Panc1 (cell line): Measurements from ENCODE around the gene POLR3H. TPM values are rescaled to one million over a fixed set of nuclear protein-coding genes. Genes with fewer than 3 reads are reported as not detected.

Experiments used
- ATAC-seq: fragments of 200-7000 bp; cut with Tn5 transposase; 2 replicates; pipeline ENCODE4 v1.9.1; 2020; ENCODE audit warnings: mild to moderate bottlenecking, moderate library complexity
- BruUV-seq: library from RNA; stranded (reverse); fragments of 400-500 nt; replicated peaks from 2 replicates; lab custom pipeline; 2021; lab: Mats Ljungman, UMichigan
- CTCF ChIA-PET: fragments of 300-600 bp; sonication (Branson Sonifier 250); formaldehyde crosslinking; loops from one replicate; lab custom pipeline; 2022; ENCODE audit warnings: antibody characterized with exemption; lab: Charles Lee
- POLR2A ChIA-PET: fragments of 300-600 bp; sonication (Branson Sonifier 250); formaldehyde crosslinking; loops from one replicate; lab custom pipeline; 2022; ENCODE audit warnings: antibody characterized with exemption; lab: Charles Lee
- DNase-seq: peaks from one replicate; pipeline ENCODE4 v3.0.0-alpha.2; 2010; ENCODE audit warnings: low read depth, low spot score
- H3K27ac ChIP-seq: 2 replicates; pipeline ENCODE4 v1.5.1; 2011; ENCODE audit warnings: mild to moderate bottlenecking, low read length, inconsistent platforms
- H3K27me3 ChIP-seq: fragments of 200-500 bp; sonication (Bioruptor generic); 2 replicates; pipeline ENCODE4 v1.6.0; 2014; ENCODE audit warnings: low read length, inconsistent platforms; ENCODE audit not compliant: control insufficient read depth, insufficient read depth
- H3K36me3 ChIP-seq: fragments of 200-500 bp; sonication (Bioruptor generic); 2 replicates; pipeline ENCODE4 v1.5.1; 2014; ENCODE audit warnings: inconsistent platforms, mild to moderate bottlenecking, low read length, moderate library complexity; ENCODE audit not compliant: control insufficient read depth, insufficient read depth
- H3K4me1 ChIP-seq: 2 replicates; pipeline ENCODE4 v1.5.1; 2011; ENCODE audit warnings: inconsistent platforms, mild to moderate bottlenecking, low read length, moderate library complexity; ENCODE audit not compliant: control insufficient read depth, insufficient read depth
- H3K4me3 ChIP-seq, 2 experiments: 2 replicates each; pipeline ENCODE4 v1.5.1; 2011 to 2012; ENCODE audit warnings: low read depth in 2 of 2, low read length in 2 of 2, mild to moderate bottlenecking in 2 of 2, inconsistent platforms in 1 of 2, moderate library complexity in 1 of 2
- H3K9me3 ChIP-seq: fragments of 200-500 bp; sonication (Bioruptor generic); 2 replicates; pipeline ENCODE4 v1.5.1; 2014; ENCODE audit warnings: low read depth, mild to moderate bottlenecking, inconsistent platforms, low read length, moderate library complexity; ENCODE audit not compliant: control insufficient read depth, insufficient read depth
- CTCF ChIP-seq: fragments of 450-650 bp; IDR thresholded peaks from 2 replicates; pipeline ENCODE4 v1.5.1; 2017; ENCODE audit warnings: mild to moderate bottlenecking
- POLR2AphosphoS5 ChIP-seq: IDR thresholded peaks from 2 replicates; pipeline ENCODE4 v1.6.1; 2012; ENCODE audit warnings: mild to moderate bottlenecking, low read depth, low read length, moderate library complexity
- REST ChIP-seq, 2 experiments: IDR thresholded peaks; 2 replicates each; pipeline ENCODE4 v1.6.1; 2011 to 2012; ENCODE audit warnings: low read depth in 2 of 2, control low read depth in 1 of 2, low read length in 1 of 2, mild to moderate bottlenecking in 1 of 2, moderate library complexity in 1 of 2; ENCODE audit not compliant: insufficient read depth in 1 of 2
- SIN3A ChIP-seq: IDR thresholded peaks from 2 replicates; pipeline ENCODE4 v1.6.1; 2012; ENCODE audit warnings: low read depth, mild to moderate bottlenecking, low read length, moderate library complexity, borderline replicate concordance; ENCODE audit not compliant: insufficient read depth
- TCF7L2 ChIP-seq: IDR thresholded peaks from 2 replicates; pipeline ENCODE4 v1.6.1; 2011; ENCODE audit warnings: mild to moderate bottlenecking, low read depth, low read length, inconsistent platforms
- in situ Hi-C: cut with HindIII; loops from 2 replicates; pipeline ENCODE4 v1.10.0; 2016; ENCODE audit warnings: low sequenced_read_pairs, low pct_unique_long_range_greater_than_20kb
- intact Hi-C: fragments of 100-400 bp; cut with micrococcal nuclease; formaldehyde crosslinking; loops from one replicate; pipeline ENCODE4 v1.10.0; 2022; ENCODE audit not compliant: unreplicated experiment
- total RNA-seq: library from RNA; stranded (reverse); gene quantifications from one replicate; pipeline ENCODE4 v1.2.1, GENCODE V29; 2021; ENCODE audit not compliant: unreplicated experiment

Gene POLR3H
- total RNA-seq, 1 experiment from 2014 or later = 46.6 TPM

- BruUV-seq = no TSS peak
- in situ Hi-C loops = no loop called here
- Histone ChIP-seq H3K27me3 (no peaks in the 10 kb centered on the region), H3K27ac (no peak overlapping the region), H3K9me3 (no peaks in the 10 kb centered on the region), H3K36me3 (no peaks in the 10 kb centered on the region), H3K4me3 (no peak overlapping the region), H3K4me1 (peaks cover 14% of the 10 kb centered on the region)
- no peak for TF ChIP-seq REST (IDR thresholded peaks at IDR 0.05; ENCODE audit: insufficient read depth in 1 of 2, low read depth in 2 of 2, low read length in 1 of 2)
- no peak for TF ChIP-seq SIN3A
- TF ChIP-seq TCF7L2 = no peak
- no peak for TF ChIP-seq CTCF
- no peak for TF ChIP-seq POLR2AphosphoS5
- no peak for ATAC-seq
- intact Hi-C loops = no loop called here
- no peak for DNase-seq
- POLR2A ChIA-PET = no interaction called here
- CTCF ChIA-PET = interaction anchor here (0.6 kb wide), 1 partner anchor 16 kb away, joined by 4 read pairs; no protein-coding TSS in a partner anchor
Observed at GRCh38 chr22:41570221-41570620, 26.0 kb upstream of the POLR3H start.

GRCh38 chr22:41568811-41569210, 24.5 kb upstream of the POLR3H start:
- ChIA-PET CTCF (no interaction called here), POLR2A (no interaction called here)
- intact Hi-C loops (no loop called here), in situ Hi-C loops (no loop called here)
- no TSS peak for BruUV-seq
- no peaks in the 10 kb centered on the region for H3K27me3 ChIP-seq
- peaks cover 16% of the 10 kb centered on the region for H3K4me1 ChIP-seq
- ATAC-seq = no peak
- no peak for DNase-seq
- H3K9me3 ChIP-seq = no peaks in the 10 kb centered on the region
- no peak overlapping the region for H3K27ac ChIP-seq
- no peak overlapping the region for H3K4me3 ChIP-seq
- no peak for TF ChIP-seq TCF7L2
- no peak for TF ChIP-seq POLR2AphosphoS5
- TF ChIP-seq REST (IDR thresholded peaks at IDR 0.05; ENCODE audit: insufficient read depth in 1 of 2, low read depth in 2 of 2, low read length in 1 of 2) = no peak
- TF ChIP-seq SIN3A = no peak
- TF ChIP-seq CTCF = no peak
- H3K36me3 ChIP-seq = no peaks in the 10 kb centered on the region
